ENCODE measurements around the gene ZBTB16. TPM values are rescaled to one million over a fixed set of nuclear protein-coding genes. Genes with fewer than 3 reads are reported as not detected.

ZBTB16 gene
- polyA plus RNA-seq, 3 donors: 4.1 to 12.3 (median 8.3) TPM

- peak overlapping the region in 2 of 7 donors; percentile 1 to 30 for H3K27ac Mint-ChIP-seq
Measured at GRCh38 chr11:114109206-114110090, 49.9 kb downstream of the ZBTB16 start.

GRCh38 chr11:114110123-114110522 lies 50.6 kb downstream of the ZBTB16 start:
- peaks cover 0 to 5% of the 10 kb centered on the region in 2 donors for H3K36me3 Mint-ChIP-seq
- no peak overlapping the region for H3K4me3 ChIP-seq (replicated peaks in 1 of 3; ENCODE audit: low read depth in 2 of 3, low read length in 3 of 3)
- no peak overlapping the region for H3K27ac ChIP-seq (ENCODE audit: low read depth in 1 of 2, low read length in 2 of 2)
- H3K27me3 ChIP-seq (ENCODE audit: control insufficient read depth in 2 of 2, insufficient read depth in 2 of 2, low read length in 2 of 2): no peaks in the 10 kb centered on the region
- no peak overlapping the region for H3K9ac ChIP-seq (ENCODE audit: insufficient read depth, low read length, poor library complexity, severe bottlenecking)
- H3K27ac Mint-ChIP-seq: peak overlapping the region in 1 of 7 donors; percentile 1
- H3K9me3 Mint-ChIP-seq: no peaks in the 10 kb centered on the region
- no peaks in the 10 kb centered on the region for H3K36me3 ChIP-seq (replicated peaks in 1 of 2; ENCODE audit: control insufficient read depth in 1 of 2, insufficient read depth in 2 of 2, low read length in 2 of 2)
- DNase-seq: no peak
- no peaks in the 10 kb centered on the region for H3K79me2 ChIP-seq (ENCODE audit: insufficient read depth, low read length)
- no peaks in the 10 kb centered on the region for H4K20me1 ChIP-seq (ENCODE audit: insufficient read depth, low read length)
- intact Hi-C loops (cut with micrococcal nuclease): no loop called here
- H3K4me1 Mint-ChIP-seq: peaks cover 51% of the 10 kb centered on the region
- no peaks in the 10 kb centered on the region for H3K9me3 ChIP-seq (replicated peaks in 1 of 2; ENCODE audit: control insufficient read depth in 1 of 2, insufficient read depth in 1 of 2, low read length in 2 of 2)
- H3K4me1 ChIP-seq (ENCODE audit: control insufficient read depth in 1 of 2, insufficient read depth in 2 of 2, low read length in 2 of 2): peaks cover 30 to 41% of the 10 kb centered on the region in 2 donors
- H2AFZ ChIP-seq (ENCODE audit: insufficient read depth, low read depth, low read length, poor library complexity, severe bottlenecking): no peak overlapping the region
- H3K4me2 ChIP-seq (replicated peaks; ENCODE audit: extremely low read depth, low read length, poor library complexity, severe bottlenecking): no peak overlapping the region
- no peak for TF ChIP-seq CTCF (IDR thresholded peaks at IDR 0.05)
- H3K4me3 Mint-ChIP-seq: peak overlapping the region in 1 of 2 donors; percentile 8
- peaks cover 0 to 2% (median 0%) of the 10 kb centered on the region in 3 donors for H3K27me3 Mint-ChIP-seq (ENCODE audit: low read depth in 3 of 3)
- WGBS (ENCODE audit: insufficient coverage): 95% methylated on average over 6 of the region's 6 CpGs

More at GRCh38 chr11:114109206-114110090, 49.9 kb downstream of the ZBTB16 start:
- Histone ChIP-seq H3K27me3 (ENCODE audit: control insufficient read depth in 2 of 2, insufficient read depth in 2 of 2, low read length in 2 of 2) (no peaks in the 10 kb centered on the region), H3K27ac (ENCODE audit: low read depth in 1 of 2, low read length in 2 of 2) (no peak overlapping the region), H3K4me2 (replicated peaks; ENCODE audit: extremely low read depth, low read length, poor library complexity, severe bottlenecking) (no peak overlapping the region), H3K79me2 (ENCODE audit: insufficient read depth, low read length) (peaks cover under 1% of the 10 kb centered on the region), H2AFZ (ENCODE audit: insufficient read depth, low read depth, low read length, poor library complexity, severe bottlenecking) (no peak overlapping the region), H3K9ac (ENCODE audit: insufficient read depth, low read length, poor library complexity, severe bottlenecking) (no peak overlapping the region), H3K36me3 (replicated peaks in 1 of 2; ENCODE audit: control insufficient read depth in 1 of 2, insufficient read depth in 2 of 2, low read length in 2 of 2) (no peaks in the 10 kb centered on the region), H3K9me3 (replicated peaks in 1 of 2; ENCODE audit: control insufficient read depth in 1 of 2, insufficient read depth in 1 of 2, low read length in 2 of 2) (no peaks in the 10 kb centered on the region), H3K4me1 (ENCODE audit: control insufficient read depth in 1 of 2, insufficient read depth in 2 of 2, low read length in 2 of 2) (peaks cover 30 to 41% of the 10 kb centered on the region in 2 donors), H4K20me1 (ENCODE audit: insufficient read depth, low read length) (no peaks in the 10 kb centered on the region), H3K4me3 (replicated peaks in 1 of 3; ENCODE audit: low read depth in 2 of 3, low read length in 3 of 3) (no peak overlapping the region)
- TF ChIP-seq CTCF (IDR thresholded peaks at IDR 0.05): no peak
- peaks cover 0 to 5% of the 10 kb centered on the region in 2 donors for H3K36me3 Mint-ChIP-seq
- no peaks in the 10 kb centered on the region for H3K9me3 Mint-ChIP-seq
- peak overlapping the region in 1 of 2 donors; percentile 68 for H3K4me3 Mint-ChIP-seq
- intact Hi-C loops (cut with micrococcal nuclease): no loop called here
- peaks cover 0 to 2% (median 0%) of the 10 kb centered on the region in 3 donors for H3K27me3 Mint-ChIP-seq (ENCODE audit: low read depth in 3 of 3)
- WGBS (ENCODE audit: insufficient coverage): 43% methylated on average over 4 of the region's 9 CpGs
- no peak for DNase-seq
- peaks cover 57% of the 10 kb centered on the region for H3K4me1 Mint-ChIP-seq
